GM19372 (cell line): Measurements from ENCODE around the gene SLC15A2.

Experiments
- ATAC-seq: cut with Tn5 transposase; IDR thresholded peaks from one replicate; pipeline ENCODE4 v1.9.1; 2021; ENCODE audit warnings: mild to moderate bottlenecking, low read depth, moderate library complexity; ENCODE audit not compliant: unreplicated experiment

The SLC15A2 gene

GRCh38 chr3:121979246-121979645, 85.0 kb downstream of the SLC15A2 start:
- no peak for ATAC-seq

DNA sequence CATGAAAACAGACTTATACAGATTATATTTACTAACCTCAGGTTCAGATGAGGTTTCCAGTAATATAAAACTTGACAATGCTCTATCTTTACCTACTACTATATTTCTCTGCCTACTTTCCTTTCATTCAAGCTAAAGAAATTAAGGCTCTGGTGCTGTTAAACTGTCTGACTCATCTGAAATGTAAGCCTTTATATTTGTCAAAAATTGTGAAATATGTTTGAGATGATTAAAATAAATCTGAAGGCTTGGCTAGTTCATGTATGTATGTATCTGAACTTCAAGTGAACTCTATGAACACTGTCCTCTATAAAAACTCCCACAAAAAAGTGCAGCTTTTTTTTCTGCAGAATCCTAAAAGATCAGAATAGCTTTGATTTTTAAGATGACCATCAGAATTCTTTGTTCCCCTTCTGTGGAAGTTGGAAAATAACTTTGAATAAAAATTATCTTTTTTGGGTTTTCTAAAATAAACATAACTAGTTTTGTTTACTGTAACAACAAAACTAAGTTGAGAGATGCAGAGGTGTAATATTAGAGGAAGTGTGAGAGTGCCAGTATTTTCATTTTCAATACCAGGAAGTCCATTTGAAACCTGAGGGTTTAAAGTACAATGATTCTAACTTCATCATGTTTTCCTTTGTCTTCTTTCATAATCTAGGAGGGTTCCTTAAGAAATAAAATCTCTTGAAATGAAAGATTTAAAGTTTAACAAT, 85.7 kb downstream of the SLC15A2 start:
- ATAC-seq, result no peak

DNA sequence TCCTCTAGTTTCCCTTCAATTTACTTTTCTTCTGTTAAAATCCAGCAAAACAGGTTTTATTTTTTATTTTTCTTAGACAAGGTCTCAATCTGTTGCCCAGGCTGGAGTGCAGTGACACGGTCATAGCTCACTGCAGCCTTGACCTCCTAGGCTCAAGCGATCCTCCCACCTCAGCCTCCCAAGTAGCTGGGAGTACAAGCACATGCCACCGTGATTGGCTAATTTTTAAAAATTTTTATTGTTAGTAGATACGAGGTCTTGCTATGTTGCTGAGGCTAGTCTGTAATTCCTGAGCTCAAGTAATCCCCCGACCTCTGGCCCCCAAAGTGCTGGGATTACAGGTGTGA, 86.2 kb downstream of the SLC15A2 start:
- no peak for ATAC-seq

DNA sequence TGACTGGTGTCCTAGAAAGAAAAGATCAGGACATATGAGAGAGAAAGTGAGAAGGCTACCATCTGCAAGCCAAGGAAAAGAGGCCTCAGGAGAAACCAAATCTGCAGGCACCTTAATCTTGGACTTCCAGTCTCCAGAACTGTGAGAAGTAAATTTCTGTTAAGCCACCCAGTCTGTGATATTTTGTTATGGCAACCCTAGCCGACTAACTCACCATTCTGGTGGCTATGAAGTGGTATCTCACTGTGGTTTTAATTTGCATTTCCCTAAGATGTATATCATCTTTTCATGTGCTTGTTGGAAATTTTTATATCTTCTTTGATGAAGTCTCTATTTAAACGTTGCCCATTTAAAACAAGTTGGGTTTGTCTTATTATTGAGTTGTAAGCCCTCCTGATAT, 87.3 kb downstream of the SLC15A2 start:
- ATAC-seq, result no peak

- ATAC-seq, result no peak
These were observed 91.6 kb downstream of the SLC15A2 start for GRCh38 chr3:121985846-121986245.

DNA sequence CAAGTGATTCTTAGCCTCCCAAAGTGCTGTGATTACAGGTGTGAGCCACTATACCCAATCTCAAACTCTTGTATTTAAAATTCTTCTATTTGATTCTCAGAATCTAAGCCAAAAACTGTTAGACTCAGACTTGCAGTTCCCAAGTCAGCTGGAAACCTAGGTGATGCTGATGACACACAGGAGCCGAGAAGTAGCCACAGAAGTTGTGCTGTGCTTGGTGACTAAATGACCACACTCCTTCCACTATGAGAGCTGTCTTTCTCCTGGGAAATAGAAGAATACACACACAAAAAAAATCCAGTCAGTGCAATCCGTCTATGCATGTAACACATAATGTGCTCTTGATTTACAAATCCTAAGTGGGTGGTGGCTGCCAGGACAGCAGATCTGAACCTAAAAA, 93.9 kb downstream of the SLC15A2 start:
- no peak for ATAC-seq

DNA sequence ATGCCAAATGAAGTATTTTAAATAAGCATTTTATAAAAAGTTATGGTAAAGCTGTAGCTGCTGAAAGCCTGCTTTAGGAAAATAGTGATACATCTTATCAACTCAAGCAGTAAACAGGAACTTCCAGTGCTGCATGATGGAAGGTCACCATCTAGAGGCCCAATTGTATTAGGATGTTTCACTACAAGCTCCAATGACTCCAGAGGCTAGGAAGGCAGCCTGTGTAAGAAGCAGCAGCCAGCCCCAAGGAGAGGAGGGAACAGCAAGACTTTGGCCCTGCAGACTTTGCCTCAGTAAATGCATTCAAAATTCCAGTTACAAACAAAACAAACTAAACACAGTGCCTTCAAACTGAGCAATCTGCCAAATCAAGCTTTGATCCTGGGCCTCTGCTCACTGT, 95.7 kb downstream of the SLC15A2 start:
- ATAC-seq, result no peak

DNA sequence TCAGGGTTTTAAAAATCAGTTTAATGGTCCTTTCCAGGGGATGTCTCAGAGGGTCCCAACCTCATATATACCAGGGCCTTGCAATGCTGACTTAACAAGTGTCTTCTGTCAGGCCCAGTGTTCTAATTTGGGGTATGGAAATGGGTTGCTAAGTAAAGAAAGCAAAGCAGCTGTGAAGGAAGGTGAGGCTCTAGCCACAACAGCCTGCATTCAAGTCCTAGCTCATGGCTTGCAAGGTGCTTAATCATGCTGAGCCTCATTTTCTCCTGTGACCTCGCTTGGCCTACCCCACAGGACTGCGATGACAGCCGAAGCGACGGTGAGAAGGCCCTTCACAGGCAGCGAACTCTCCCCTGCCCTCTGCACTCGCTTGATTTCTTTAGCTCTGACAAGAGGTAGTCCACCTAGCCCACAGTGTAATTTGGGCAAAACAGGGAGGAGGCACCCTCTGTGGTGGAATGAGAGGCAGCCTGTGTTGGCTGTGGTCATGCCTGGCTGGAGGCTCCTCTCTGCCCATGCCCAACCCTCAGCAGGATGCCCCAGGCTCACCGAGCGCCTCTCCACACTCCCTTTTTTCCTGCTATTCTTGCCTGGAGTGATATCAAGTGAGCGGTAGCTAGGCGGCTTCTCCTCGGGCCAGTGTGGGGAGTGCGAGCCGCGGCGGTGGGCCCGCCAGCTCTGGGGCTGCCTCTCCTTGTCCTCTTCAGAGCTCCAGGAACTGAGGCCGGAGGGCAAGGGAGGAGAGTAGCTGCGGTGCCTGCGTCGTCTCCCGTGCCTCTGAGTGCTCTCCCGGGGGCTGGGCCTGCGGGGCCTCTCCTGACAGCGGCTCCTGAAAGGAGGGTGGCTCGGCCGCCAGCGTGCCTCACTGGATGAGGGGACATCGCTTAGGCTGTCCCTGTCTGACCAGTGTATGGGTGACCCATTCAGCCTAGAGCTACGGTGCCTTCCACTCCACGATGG, 98.7 kb downstream of the SLC15A2 start:
- ATAC-seq, result no peak
